PC-9 (cell line): ENCODE data around the gene PCDH15. TPM values are rescaled to one million over a fixed set of nuclear protein-coding genes. Genes with fewer than 3 reads are reported as not detected.

Experiments
- BruUV-seq: library from RNA; stranded (reverse); fragments of 400-500 nt; replicated peaks from 2 replicates; lab custom pipeline; 2021; lab: Mats Ljungman, UMichigan
- CTCF ChIA-PET: fragments of 300-600 bp; sonication (Branson Sonifier 250); formaldehyde crosslinking; loops from one replicate; lab custom pipeline; 2022; ENCODE audit warnings: antibody characterized with exemption; lab: Charles Lee
- POLR2A ChIA-PET: fragments of 300-600 bp; sonication (Branson Sonifier 250); formaldehyde crosslinking; loops from one replicate; lab custom pipeline; 2022; ENCODE audit warnings: antibody characterized with exemption; ENCODE audit not compliant: unreplicated experiment; lab: Charles Lee
- DNase-seq, 2 experiments: peaks; one replicate each; pipeline versions ENCODE4 v3.0.0 to v3.0.0-alpha.2; 2015 to 2022; ENCODE audit warnings: mixed read lengths in 1 of 2
- H2AFZ ChIP-seq: fragments of 200-600 bp; sonication (generic); 2 replicates; pipeline ENCODE4 v1.8.1; 2017; ENCODE audit warnings: antibody characterized with exemption
- H3F3A ChIP-seq: fragments of 200-600 bp; sonication (generic); 2 replicates; pipeline ENCODE4 v1.8.1; 2017; ENCODE audit warnings: antibody characterized with exemption, mild to moderate bottlenecking, low read depth; ENCODE audit not compliant: insufficient read depth
- H3K27ac ChIP-seq: fragments of 200-600 bp; sonication (generic); 2 replicates; pipeline ENCODE4 v1.6.1; 2016; ENCODE audit warnings: mixed run types
- H3K27me3 ChIP-seq: fragments of 200-600 bp; sonication (generic); 2 replicates; pipeline ENCODE4 v1.6.1; 2016; ENCODE audit warnings: low read depth, mixed run types; ENCODE audit not compliant: insufficient read depth
- H3K36me3 ChIP-seq: fragments of 200-600 bp; sonication (generic); 2 replicates; pipeline ENCODE4 v1.6.1; 2016; ENCODE audit warnings: low read depth, mixed run types
- H3K4me1 ChIP-seq: fragments of 200-600 bp; sonication (generic); replicated peaks from 2 replicates; pipeline ENCODE4 v1.6.1; 2016; ENCODE audit warnings: mixed run types; ENCODE audit not compliant: insufficient read depth
- H3K4me2 ChIP-seq: fragments of 200-600 bp; sonication (generic); 2 replicates; pipeline ENCODE4 v1.6.1; 2017; ENCODE audit warnings: mixed run types
- H3K4me3 ChIP-seq: fragments of 200-600 bp; sonication (generic); 2 replicates; pipeline ENCODE4 v1.6.1; 2016; ENCODE audit warnings: mixed run types
- H3K79me2 ChIP-seq: fragments of 200-600 bp; sonication (generic); 2 replicates; pipeline ENCODE4 v1.6.1; 2017; ENCODE audit warnings: low read depth, mixed run types
- H3K9me2 ChIP-seq: fragments of 200-600 bp; sonication (generic); 2 replicates; pipeline ENCODE4 v1.8.1; 2017; ENCODE audit warnings: mild to moderate bottlenecking; ENCODE audit not compliant: insufficient read depth
- H3K9me3 ChIP-seq: fragments of 200-600 bp; sonication (generic); 2 replicates; pipeline ENCODE4 v1.8.1; 2016; ENCODE audit warnings: low read depth; ENCODE audit not compliant: insufficient read depth
- H4K20me1 ChIP-seq: fragments of 200-600 bp; sonication (generic); 2 replicates; pipeline ENCODE4 v1.8.1; 2017; ENCODE audit not compliant: insufficient read depth
- CTCF ChIP-seq: fragments of 200-600 bp; sonication (generic); conservative IDR thresholded peaks from 2 replicates; pipeline ENCODE4 v1.6.1; 2017; ENCODE audit warnings: mixed run types, antibody characterized with exemption, mild to moderate bottlenecking, moderate library complexity
- EZH2 ChIP-seq: fragments of 200-600 bp; sonication (generic); IDR thresholded peaks from 2 replicates; pipeline ENCODE4 v1.8.0; 2017; ENCODE audit warnings: antibody characterized with exemption, low read depth
- intact Hi-C: fragments of 100-400 bp; cut with micrococcal nuclease; formaldehyde crosslinking; loops from one replicate; pipeline ENCODE4 v1.10.0; 2022; ENCODE audit not compliant: unreplicated experiment
- total RNA-seq: library from RNA; stranded (reverse); gene quantifications from 2 replicates; pipeline ENCODE4 v1.2.3, GENCODE V29; 2021

PCDH15 gene
- total RNA-seq, 1 experiment from 2014 or later = not detected

- no TSS peak for BruUV-seq
- Histone ChIP-seq H3K4me1 (no peaks in the 10 kb centered on the region), H3K36me3 (no peaks in the 10 kb centered on the region), H4K20me1 (no peaks in the 10 kb centered on the region), H3K4me3 (no peak overlapping the region), H3K4me2 (no peak overlapping the region), H3F3A (no peaks in the 10 kb centered on the region), H3K27me3 (no peaks in the 10 kb centered on the region), H3K9me2 (no peaks in the 10 kb centered on the region), H2AFZ (no peak overlapping the region), H3K9me3 (no peaks in the 10 kb centered on the region), H3K79me2 (no peaks in the 10 kb centered on the region), H3K27ac (no peak overlapping the region)
- POLR2A ChIA-PET = no interaction called here
- no peak for TF ChIP-seq CTCF
- no peak for TF ChIP-seq EZH2
- CTCF ChIA-PET = no interaction called here
- DNase-seq = no peak
- intact Hi-C loops = no loop called here
Observed at GRCh38 chr10:54159924-54160323, 641.1 kb downstream of the PCDH15 start.

- intact Hi-C loops = no loop called here
- TF ChIP-seq EZH2 = no peak
- no peak for TF ChIP-seq CTCF
Observed at GRCh38 chr10:54148508-54148907, 652.5 kb downstream of the PCDH15 start.

GRCh38 chr10:54139819-54140428 is 661.1 kb downstream of the PCDH15 start:
- Histone ChIP-seq H3K27me3 (no peaks in the 10 kb centered on the region), H3K27ac (no peak overlapping the region), H3K79me2 (no peaks in the 10 kb centered on the region), H3K4me1 (no peaks in the 10 kb centered on the region), H3F3A (no peaks in the 10 kb centered on the region), H2AFZ (no peak overlapping the region), H3K4me3 (no peak overlapping the region), H3K4me2 (no peak overlapping the region), H3K9me2 (no peaks in the 10 kb centered on the region), H4K20me1 (no peaks in the 10 kb centered on the region), H3K9me3 (peaks cover 15% of the 10 kb centered on the region; the same call in 1 of the 2 replicates), H3K36me3 (no peaks in the 10 kb centered on the region)
- ChIA-PET POLR2A (no interaction called here), CTCF (no interaction called here)
- no peak for DNase-seq
- TF ChIP-seq CTCF = no peak
- TF ChIP-seq EZH2 = no peak
- no TSS peak for BruUV-seq
- intact Hi-C loops = no loop called here

More at GRCh38 chr10:54148508-54148907, 652.5 kb downstream of the PCDH15 start:
- H3K4me2 ChIP-seq = no peak overlapping the region
- no peak for DNase-seq
- H3K9me2 ChIP-seq = 0 out of 2 replicates have a peak, but pooled peaks cover 3% of the 10 kb centered on the region
- no peaks in the 10 kb centered on the region for H3K36me3 ChIP-seq
- no peaks in the 10 kb centered on the region for H3K4me1 ChIP-seq
- H3K9me3 ChIP-seq = no peaks in the 10 kb centered on the region
- no peaks in the 10 kb centered on the region for H3K79me2 ChIP-seq
- no peaks in the 10 kb centered on the region for H3F3A ChIP-seq
- H3K4me3 ChIP-seq = no peak overlapping the region
- no TSS peak for BruUV-seq
- H2AFZ ChIP-seq = no peak overlapping the region
- H3K27me3 ChIP-seq = no peaks in the 10 kb centered on the region
- ChIA-PET POLR2A (no interaction called here), CTCF (no interaction called here)
- H4K20me1 ChIP-seq = no peaks in the 10 kb centered on the region
- H3K27ac ChIP-seq = no peak overlapping the region
